ENCODE data around the gene P2RY6. TPM values are rescaled to one million over a fixed set of nuclear protein-coding genes. Genes with fewer than 3 reads are reported as not detected.
A peak's percentile ranks its signal among the peaks of the same experiment; 100 is the strongest.
"Not testable (repeated sequence)": the region's sequence is repeated elsewhere in the genome, so short reads cannot be mapped to it uniquely, and the experiment has no call there.

P2RY6 gene
- polyA plus RNA-seq, 1 donor (not counting 4 experiments of a cell fraction or from before 2014, with no cell fraction given), result 0.04 TPM

DNA sequence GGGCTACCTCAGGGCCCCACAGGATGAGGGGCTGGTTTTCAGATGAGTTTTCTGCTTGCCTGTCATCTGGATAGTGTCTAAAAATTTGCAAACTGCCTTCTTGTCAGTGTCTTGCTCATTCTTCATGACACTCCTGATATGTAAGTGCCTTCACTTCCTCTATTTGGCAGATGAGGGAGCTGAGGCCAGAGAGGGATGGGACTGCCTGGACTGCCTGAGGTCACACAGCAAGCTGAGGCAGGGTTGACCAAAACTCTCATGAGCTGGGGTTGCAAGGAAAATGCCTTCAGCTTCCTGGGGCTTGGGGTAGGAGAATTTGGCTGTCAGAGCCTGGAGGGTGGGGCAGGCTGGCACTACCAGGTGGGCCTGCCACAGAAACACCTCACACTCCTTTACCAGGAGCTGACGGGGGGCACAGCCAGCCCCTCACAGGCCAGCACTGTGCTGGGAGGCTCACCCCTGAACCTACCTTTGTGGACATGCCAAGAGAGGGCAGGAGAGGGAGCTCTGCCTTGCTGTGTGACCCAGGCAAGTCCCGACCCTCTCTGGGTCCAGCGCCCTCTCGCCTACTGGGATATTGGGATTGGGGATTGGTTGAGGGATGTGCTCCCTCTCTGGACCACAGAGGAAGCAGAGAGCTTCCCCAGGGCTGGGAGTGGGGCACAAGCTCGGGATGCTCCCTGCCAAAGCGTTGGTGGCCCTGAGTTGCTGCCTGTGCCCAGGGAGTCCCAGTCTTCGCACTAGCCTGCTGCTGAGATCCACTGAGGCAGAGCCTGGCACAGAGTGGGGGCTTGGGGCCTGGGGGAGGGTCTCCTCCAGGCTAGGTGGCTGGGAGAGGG lies 1.9 kb upstream of the P2RY6 start:
- H2AFZ ChIP-seq (ENCODE audit: control insufficient read depth, low read length), result no peak overlapping the region

DNA sequence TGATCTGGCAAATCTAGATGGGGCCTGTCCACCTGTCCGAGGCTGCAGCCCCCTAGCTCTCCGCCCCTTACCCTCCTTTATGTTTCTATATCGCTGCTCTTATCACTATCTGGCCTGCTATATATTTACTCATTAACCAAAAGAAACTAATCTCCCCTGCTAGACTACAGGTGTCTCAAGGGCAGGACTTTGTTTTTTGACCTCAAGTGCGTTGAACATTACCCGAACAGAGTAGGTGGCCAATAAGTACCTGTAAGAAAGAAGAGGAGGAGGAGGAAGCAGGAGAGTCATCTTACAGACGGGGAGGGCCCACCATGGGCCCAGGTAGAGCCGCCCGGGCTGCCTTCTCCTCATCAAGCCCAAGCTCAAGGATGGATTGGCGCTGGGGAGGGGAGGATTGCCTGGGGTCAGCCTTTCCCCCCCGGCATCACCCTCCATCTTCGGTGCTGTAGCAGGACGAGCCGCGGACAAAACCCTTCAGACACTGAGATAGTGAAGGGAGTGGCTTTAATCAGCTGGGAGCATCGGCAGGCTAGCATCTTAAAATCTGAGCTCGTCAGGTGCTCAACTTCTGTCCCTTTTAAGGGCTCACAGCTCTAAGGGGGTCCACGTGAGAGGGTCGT lies 1.2 kb upstream of the P2RY6 start:
- Histone ChIP-seq H3K27ac (ENCODE audit: control insufficient read depth, insufficient read depth, low read length) (no peak overlapping the region), H3K4me2 (ENCODE audit: control insufficient read depth, extremely low read depth, insufficient read depth, low read depth, low read length) (no peak overlapping the region), H3K9me3 (ENCODE audit: control insufficient read depth, low read depth, low read length) (no peaks in the 10 kb centered on the region), H3K27me3 (ENCODE audit: control insufficient read depth, extremely low read depth, insufficient read depth, low read length) (peaks cover 20% of the 10 kb centered on the region), H2AFZ (ENCODE audit: control insufficient read depth, low read length) (no peak overlapping the region), H3K36me3 (ENCODE audit: control insufficient read depth in 2 of 2, extremely low read depth in 1 of 2, insufficient read depth in 2 of 2, low read length in 2 of 2) (no peaks in the 10 kb centered on the region), H3K79me2 (ENCODE audit: control insufficient read depth, insufficient read depth, low read length) (no peaks in the 10 kb centered on the region), H3K9ac (ENCODE audit: control insufficient read depth, extremely low read depth, insufficient read depth, low read length) (no peak overlapping the region), H3K9me1 (ENCODE audit: control insufficient read depth, extremely low read depth, insufficient read depth, low read length) (no peaks in the 10 kb centered on the region), H4K20me1 (ENCODE audit: control insufficient read depth, extremely low read depth, insufficient read depth, low read length) (no peaks in the 10 kb centered on the region), H3K4me1 (ENCODE audit: control insufficient read depth, extremely low read depth, insufficient read depth, low read length) (peaks cover 22% of the 10 kb centered on the region), H3K4me3 (ENCODE audit: control insufficient read depth in 2 of 3, extremely low read depth in 1 of 3, insufficient read depth in 2 of 3, low read depth in 1 of 3, low read length in 3 of 3) (no peak overlapping the region)
- no peak for DNase-seq (ENCODE audit: low read depth, low spot score)
- dilution Hi-C loops (cut with MboI; ENCODE audit: extremely low pct_ligation_motif_present, low sequenced_read_pairs), result no loop called here
- FAIRE-seq, result no peak
- TF ChIP-seq EZH2 (IDR thresholded peaks at IDR 0.05; ENCODE audit: low read length), result no peak
- TF ChIP-seq, protein P1, sequence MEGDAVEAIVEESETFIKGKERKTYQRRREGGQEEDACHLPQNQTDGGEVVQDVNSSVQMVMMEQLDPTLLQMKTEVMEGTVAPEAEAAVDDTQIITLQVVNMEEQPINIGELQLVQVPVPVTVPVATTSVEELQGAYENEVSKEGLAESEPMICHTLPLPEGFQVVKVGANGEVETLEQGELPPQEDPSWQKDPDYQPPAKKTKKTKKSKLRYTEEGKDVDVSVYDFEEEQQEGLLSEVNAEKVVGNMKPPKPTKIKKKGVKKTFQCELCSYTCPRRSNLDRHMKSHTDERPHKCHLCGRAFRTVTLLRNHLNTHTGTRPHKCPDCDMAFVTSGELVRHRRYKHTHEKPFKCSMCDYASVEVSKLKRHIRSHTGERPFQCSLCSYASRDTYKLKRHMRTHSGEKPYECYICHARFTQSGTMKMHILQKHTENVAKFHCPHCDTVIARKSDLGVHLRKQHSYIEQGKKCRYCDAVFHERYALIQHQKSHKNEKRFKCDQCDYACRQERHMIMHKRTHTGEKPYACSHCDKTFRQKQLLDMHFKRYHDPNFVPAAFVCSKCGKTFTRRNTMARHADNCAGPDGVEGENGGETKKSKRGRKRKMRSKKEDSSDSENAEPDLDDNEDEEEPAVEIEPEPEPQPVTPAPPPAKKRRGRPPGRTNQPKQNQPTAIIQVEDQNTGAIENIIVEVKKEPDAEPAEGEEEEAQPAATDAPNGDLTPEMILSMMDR (optimal IDR thresholded peaks at IDR 0.05 in 1 of 3, IDR thresholded peaks at IDR 0.05 in 1 of 3, conservative IDR thresholded peaks at IDR 0.05 in 1 of 3; ENCODE audit: extremely low read depth in 1 of 3, insufficient read depth in 2 of 3, low read length in 3 of 3), result no peak

More for the DNA sequence above, 1.9 kb upstream of the P2RY6 start:
- FAIRE-seq, result peak; percentile 49
- Histone ChIP-seq H3K4me2 (ENCODE audit: control insufficient read depth, extremely low read depth, insufficient read depth, low read depth, low read length) (peak overlapping the region; percentile 7), H3K27ac (ENCODE audit: control insufficient read depth, insufficient read depth, low read length) (no peak overlapping the region), H3K27me3 (ENCODE audit: control insufficient read depth, extremely low read depth, insufficient read depth, low read length) (peaks cover 27% of the 10 kb centered on the region), H3K4me3 (ENCODE audit: control insufficient read depth in 2 of 3, extremely low read depth in 1 of 3, insufficient read depth in 2 of 3, low read depth in 1 of 3, low read length in 3 of 3) (no peak overlapping the region), H3K9me1 (ENCODE audit: control insufficient read depth, extremely low read depth, insufficient read depth, low read length) (no peaks in the 10 kb centered on the region), H3K4me1 (ENCODE audit: control insufficient read depth, extremely low read depth, insufficient read depth, low read length) (peaks cover 22% of the 10 kb centered on the region), H4K20me1 (ENCODE audit: control insufficient read depth, extremely low read depth, insufficient read depth, low read length) (no peaks in the 10 kb centered on the region), H3K36me3 (ENCODE audit: control insufficient read depth in 2 of 2, extremely low read depth in 1 of 2, insufficient read depth in 2 of 2, low read length in 2 of 2) (no peaks in the 10 kb centered on the region), H3K9me3 (ENCODE audit: control insufficient read depth, low read depth, low read length) (no peaks in the 10 kb centered on the region), H3K79me2 (ENCODE audit: control insufficient read depth, insufficient read depth, low read length) (no peaks in the 10 kb centered on the region), H3K9ac (ENCODE audit: control insufficient read depth, extremely low read depth, insufficient read depth, low read length) (no peak overlapping the region)
- dilution Hi-C loops (cut with MboI; ENCODE audit: extremely low pct_ligation_motif_present, low sequenced_read_pairs), result no loop called here
- TF ChIP-seq, protein P1 (optimal IDR thresholded peaks at IDR 0.05 in 1 of 3, IDR thresholded peaks at IDR 0.05 in 1 of 3, conservative IDR thresholded peaks at IDR 0.05 in 1 of 3; ENCODE audit: extremely low read depth in 1 of 3, insufficient read depth in 2 of 3, low read length in 3 of 3), result peak in 1 of 3 experiments; percentile 2
- no peak for TF ChIP-seq EZH2 (IDR thresholded peaks at IDR 0.05; ENCODE audit: low read length)
- DNase-seq (ENCODE audit: low read depth, low spot score), result no peak

DNA sequence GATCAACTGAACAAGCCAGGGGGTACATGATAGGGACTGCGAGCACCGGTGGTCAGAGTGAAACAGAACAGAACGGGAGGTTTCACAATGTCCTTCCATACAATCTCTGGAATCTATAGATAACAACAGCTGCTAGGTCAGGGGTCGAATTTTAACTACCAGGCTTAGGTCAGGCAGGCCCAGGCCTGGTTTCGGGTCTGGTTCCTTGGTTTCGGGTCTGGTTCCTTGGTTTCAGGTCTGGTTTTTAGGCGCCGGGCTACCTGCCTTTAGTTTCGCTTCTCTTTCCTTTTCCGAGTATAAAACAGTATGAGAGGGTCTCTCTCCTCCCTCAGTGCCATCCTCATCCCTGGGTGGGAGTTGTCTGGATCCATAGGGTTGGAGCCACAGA lies 666 bp upstream of the P2RY6 start:
- H3K9me3 ChIP-seq (ENCODE audit: control insufficient read depth, low read depth, low read length); H3K36me3 ChIP-seq (ENCODE audit: control insufficient read depth in 2 of 2, extremely low read depth in 1 of 2, insufficient read depth in 2 of 2, low read length in 2 of 2); H2AFZ ChIP-seq (ENCODE audit: control insufficient read depth, low read length); H3K4me3 ChIP-seq (ENCODE audit: control insufficient read depth in 2 of 3, extremely low read depth in 1 of 3, insufficient read depth in 2 of 3, low read depth in 1 of 3, low read length in 3 of 3); FAIRE-seq; DNase-seq (ENCODE audit: low read depth, low spot score); H4K20me1 ChIP-seq (ENCODE audit: control insufficient read depth, extremely low read depth, insufficient read depth, low read length); H3K9me1 ChIP-seq (ENCODE audit: control insufficient read depth, extremely low read depth, insufficient read depth, low read length); dilution Hi-C loops (cut with MboI; ENCODE audit: extremely low pct_ligation_motif_present, low sequenced_read_pairs); H3K27ac ChIP-seq (ENCODE audit: control insufficient read depth, insufficient read depth, low read length); H3K9ac ChIP-seq (ENCODE audit: control insufficient read depth, extremely low read depth, insufficient read depth, low read length); H3K4me2 ChIP-seq (ENCODE audit: control insufficient read depth, extremely low read depth, insufficient read depth, low read depth, low read length); H3K79me2 ChIP-seq (ENCODE audit: control insufficient read depth, insufficient read depth, low read length): not testable (repeated sequence)
- H3K27me3 ChIP-seq (ENCODE audit: control insufficient read depth, extremely low read depth, insufficient read depth, low read length), result peaks cover 16% of the 10 kb centered on the region
- peaks cover 22% of the 10 kb centered on the region for H3K4me1 ChIP-seq (ENCODE audit: control insufficient read depth, extremely low read depth, insufficient read depth, low read length)

All from keratinocyte (primary cell).